HepG2 (cell line): Measurements from ENCODE around the gene KATNB1. TPM values are rescaled to one million over a fixed set of nuclear protein-coding genes. Genes with fewer than 3 reads are reported as not detected.

Source experiments
- ARNTL ChIP-seq: sonication (generic); formaldehyde crosslinking; IDR thresholded peaks from 2 replicates; pipeline ENCODE4 v1.4.0; 2020; ENCODE audit warnings: mild to moderate bottlenecking, missing genetic modification reagents
- EEA1 ChIP-seq: sonication (generic); formaldehyde crosslinking; IDR thresholded peaks from 2 replicates; pipeline ENCODE4 v1.5.1; 2020; ENCODE audit warnings: mild to moderate bottlenecking, missing genetic modification reagents, borderline replicate concordance
- ERF ChIP-seq: IDR thresholded peaks from 2 replicates; pipeline ENCODE4 v1.6.1; 2018; ENCODE audit warnings: missing biosample characterization, missing genetic modification reagents
- GABPA ChIP-seq, 2 experiments: IDR thresholded peaks; 2 replicates each; pipeline ENCODE4 v1.6.1; 2011 to 2016; ENCODE audit warnings: low read depth in 2 of 2, low read length in 1 of 2, missing biosample characterization in 1 of 2, missing genetic modification characterization in 1 of 2
- HDAC2 ChIP-seq: sonication (generic); formaldehyde crosslinking; IDR thresholded peaks from 2 replicates; pipeline ENCODE4 v1.4.0; 2020; ENCODE audit warnings: missing genetic modification reagents
- IRX3 ChIP-seq: sonication (generic); formaldehyde crosslinking; IDR thresholded peaks from 2 replicates; pipeline ENCODE4 v1.8.1; 2023; ENCODE audit warnings: mild to moderate bottlenecking, low read depth, missing genetic modification reagents, borderline replicate concordance
- KLF13 ChIP-seq: sonication (generic); formaldehyde crosslinking; IDR thresholded peaks from 2 replicates; pipeline ENCODE4 v1.4.0; 2020; ENCODE audit warnings: mild to moderate bottlenecking, missing genetic modification reagents
- NFE2L1 ChIP-seq: sonication (generic); formaldehyde crosslinking; IDR thresholded peaks from 2 replicates; pipeline ENCODE4 v1.4.0; 2020; ENCODE audit warnings: missing genetic modification reagents, mild to moderate bottlenecking, borderline replicate concordance
- NFKB2 ChIP-seq: sonication (generic); formaldehyde crosslinking; IDR thresholded peaks from 2 replicates; pipeline ENCODE4 v1.4.0; 2020; ENCODE audit warnings: missing genetic modification reagents, borderline replicate concordance
- POGZ ChIP-seq: sonication (generic); formaldehyde crosslinking; IDR thresholded peaks from 2 replicates; pipeline ENCODE4 v1.4.0; 2020; ENCODE audit warnings: mild to moderate bottlenecking, missing genetic modification reagents
- RAD21 ChIP-seq: fragments of 450-650 bp; formaldehyde crosslinking; IDR thresholded peaks from 2 replicates; pipeline ENCODE4 v1.5.0; 2020; ENCODE audit warnings: mild to moderate bottlenecking
- ZFP36L1 ChIP-seq: sonication (generic); formaldehyde crosslinking; IDR thresholded peaks from 2 replicates; pipeline ENCODE4 v1.8.0; 2022; ENCODE audit warnings: mild to moderate bottlenecking, missing genetic modification reagents, moderate library complexity
- ZFX ChIP-seq: sonication (generic); formaldehyde crosslinking; IDR thresholded peaks from 2 replicates; pipeline ENCODE4 v1.4.0; 2020; ENCODE audit warnings: mild to moderate bottlenecking, low read depth, missing genetic modification reagents, moderate library complexity
- ZKSCAN1 ChIP-seq: fragments of 150-350 bp; IDR thresholded peaks from 2 replicates; pipeline ENCODE4 v1.6.1; 2014; ENCODE audit warnings: low read length
- ZNF160 ChIP-seq: sonication (generic); formaldehyde crosslinking; IDR thresholded peaks from 2 replicates; pipeline ENCODE4 v1.8.0; 2022; ENCODE audit warnings: mild to moderate bottlenecking, inconsistent platforms, missing genetic modification reagents
- ZNF256 ChIP-seq: sonication (generic); formaldehyde crosslinking; conservative IDR thresholded peaks from 2 replicates; pipeline ENCODE4 v1.4.0; 2020; ENCODE audit warnings: missing genetic modification reagents
- ZNF841 ChIP-seq: sonication (generic); formaldehyde crosslinking; IDR thresholded peaks from 2 replicates; pipeline ENCODE4 v1.8.1; 2023; ENCODE audit warnings: missing genetic modification reagents, borderline replicate concordance
- ZSCAN31 ChIP-seq: sonication (generic); formaldehyde crosslinking; IDR thresholded peaks from 2 replicates; pipeline ENCODE4 v1.5.0; 2020; ENCODE audit warnings: low read depth, mild to moderate bottlenecking, missing genetic modification reagents
- polyA plus RNA-seq, 8 experiments: library from polyadenylated mRNA; depleted of rRNA in 3 of 8; stranded (reverse) in 7 of 8; unstranded in 1 of 8; fragments of >200 nt; fragmentation: Illumina TruSeq in 4 of 8; extraction: Trizol in 4 of 8; gene quantifications; 2 replicates each; pipeline versions ENCODE4 v1.2.1 to v1.2.3, GENCODE V29; 2011 to 2016; ENCODE audit warnings: low read depth in 4 of 8, missing spikeins in 1 of 8, mixed read lengths in 1 of 8; ENCODE audit not compliant: insufficient read depth in 1 of 8
- total RNA-seq, 5 experiments: library from RNA; depleted of rRNA; stranded (reverse); fragments of >200 nt; fragmentation: Illumina TruSeq; extraction: Trizol; gene quantifications; 2 replicates each; pipeline ENCODE4 v1.2.3, GENCODE V29; 2016; ENCODE audit warnings: low read depth in 1 of 5
- TF ChIP-seq, protein P1 (sequence below): sonication (generic); formaldehyde crosslinking; IDR thresholded peaks from 2 replicates; pipeline ENCODE4 v1.9.0; 2022; ENCODE audit warnings: low read depth, missing genetic modification reagents
- TF ChIP-seq, protein P2 (sequence below): fragments of 450-650 bp; IDR thresholded peaks from 2 replicates; pipeline ENCODE4 v1.6.1; 2017

KATNB1 gene
- total and polyA plus RNA-seq, 2 of the 13 experiments (the other 11 are each of a cell fraction or from before 2014, with no cell fraction given) = 31.5 to 43.5 TPM

DNA sequence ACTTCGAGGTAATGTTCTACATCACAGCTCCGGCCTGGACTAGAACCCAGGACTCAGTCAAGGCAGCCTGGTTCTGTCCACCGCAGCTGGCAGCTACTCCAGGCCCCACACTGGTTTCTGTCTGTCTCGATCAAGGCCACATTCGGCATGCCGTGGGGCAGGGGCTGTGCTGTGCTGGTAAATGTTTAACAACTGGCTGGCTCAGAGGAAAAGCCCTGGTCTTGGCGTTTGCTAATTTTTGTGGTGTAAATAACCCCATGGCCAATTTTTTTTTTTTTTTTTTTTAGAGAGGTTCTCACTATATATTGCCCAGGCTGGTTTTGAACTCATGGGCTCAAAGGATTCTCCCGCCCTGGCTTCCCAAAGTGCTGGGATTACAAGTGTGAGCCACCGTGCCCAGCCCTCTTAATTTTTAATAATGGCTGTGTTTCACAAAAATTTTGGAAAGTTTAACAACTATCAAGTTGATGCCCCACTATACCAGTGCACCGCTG lies 41.3 kb upstream of the KATNB1 start (continued):
- TF ChIP-seq GABPA (IDR thresholded peaks at IDR 0.05; ENCODE audit: low read depth, low read length) (no peak), GABPA (CRISPR knock-in tag; IDR thresholded peaks at IDR 0.05; ENCODE audit: low read depth) (no peak), ZSCAN31 (CRISPR knock-in tag) (no peak), NFKB2 (no peak), EEA1 (CRISPR knock-in tag) (no peak), ERF (CRISPR knock-in tag) (peak; percentile 30; the same call in 1 of the 2 replicates), ARNTL (CRISPR knock-in tag) (no peak), ZKSCAN1 (no peak), NFE2L1 (no peak), POGZ (CRISPR knock-in tag) (no peak; the same call in none of the 2 replicates), ZNF841 (CRISPR knock-in tag) (no peak), ZNF256 (CRISPR knock-in tag) (no peak), ZFX (peak; percentile 83), IRX3 (CRISPR knock-in tag) (no peak), HDAC2 (CRISPR knock-in tag) (peak; percentile 63; the same call in 1 of the 2 replicates), RAD21 (CRISPR knock-in tag) (no peak), KLF13 (no peak), ZFP36L1 (CRISPR knock-in tag) (no peak), ZNF160 (CRISPR knock-in tag) (no peak)
- TF ChIP-seq, protein P1, sequence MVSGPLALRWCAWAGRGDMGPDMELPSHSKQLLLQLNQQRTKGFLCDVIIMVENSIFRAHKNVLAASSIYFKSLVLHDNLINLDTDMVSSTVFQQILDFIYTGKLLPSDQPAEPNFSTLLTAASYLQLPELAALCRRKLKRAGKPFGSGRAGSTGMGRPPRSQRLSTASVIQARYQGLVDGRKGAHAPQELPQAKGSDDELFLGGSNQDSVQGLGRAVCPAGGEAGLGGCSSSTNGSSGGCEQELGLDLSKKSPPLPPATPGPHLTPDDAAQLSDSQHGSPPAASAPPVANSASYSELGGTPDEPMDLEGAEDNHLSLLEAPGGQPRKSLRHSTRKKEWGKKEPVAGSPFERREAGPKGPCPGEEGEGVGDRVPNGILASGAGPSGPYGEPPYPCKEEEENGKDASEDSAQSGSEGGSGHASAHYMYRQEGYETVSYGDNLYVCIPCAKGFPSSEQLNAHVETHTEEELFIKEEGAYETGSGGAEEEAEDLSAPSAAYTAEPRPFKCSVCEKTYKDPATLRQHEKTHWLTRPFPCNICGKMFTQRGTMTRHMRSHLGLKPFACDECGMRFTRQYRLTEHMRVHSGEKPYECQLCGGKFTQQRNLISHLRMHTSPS (CRISPR knock-in tag) = peak; percentile 67; the same call in 1 of the 2 replicates
- TF ChIP-seq, protein P2, sequence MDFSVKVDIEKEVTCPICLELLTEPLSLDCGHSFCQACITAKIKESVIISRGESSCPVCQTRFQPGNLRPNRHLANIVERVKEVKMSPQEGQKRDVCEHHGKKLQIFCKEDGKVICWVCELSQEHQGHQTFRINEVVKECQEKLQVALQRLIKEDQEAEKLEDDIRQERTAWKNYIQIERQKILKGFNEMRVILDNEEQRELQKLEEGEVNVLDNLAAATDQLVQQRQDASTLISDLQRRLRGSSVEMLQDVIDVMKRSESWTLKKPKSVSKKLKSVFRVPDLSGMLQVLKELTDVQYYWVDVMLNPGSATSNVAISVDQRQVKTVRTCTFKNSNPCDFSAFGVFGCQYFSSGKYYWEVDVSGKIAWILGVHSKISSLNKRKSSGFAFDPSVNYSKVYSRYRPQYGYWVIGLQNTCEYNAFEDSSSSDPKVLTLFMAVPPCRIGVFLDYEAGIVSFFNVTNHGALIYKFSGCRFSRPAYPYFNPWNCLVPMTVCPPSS = no peak
